Measurements from ENCODE around the gene NBPF3.

GRCh38 chr1:21507511-21508270, 67.8 kb downstream of the NBPF3 start:
- TF ChIP-seq CTCF (IDR thresholded peaks at IDR 0.05) (no peak), POLR2A (IDR thresholded peaks at IDR 0.05) (no peak)

Measured in uterus (tissue), 2 donors.